Retina (tissue), 1 donor: ENCODE data around the gene GLI3.

Source experiments
- DNase-seq: peaks from one replicate; pipeline ENCODE4 v3.0.0-alpha.2; 2016

The GLI3 gene

DNA sequence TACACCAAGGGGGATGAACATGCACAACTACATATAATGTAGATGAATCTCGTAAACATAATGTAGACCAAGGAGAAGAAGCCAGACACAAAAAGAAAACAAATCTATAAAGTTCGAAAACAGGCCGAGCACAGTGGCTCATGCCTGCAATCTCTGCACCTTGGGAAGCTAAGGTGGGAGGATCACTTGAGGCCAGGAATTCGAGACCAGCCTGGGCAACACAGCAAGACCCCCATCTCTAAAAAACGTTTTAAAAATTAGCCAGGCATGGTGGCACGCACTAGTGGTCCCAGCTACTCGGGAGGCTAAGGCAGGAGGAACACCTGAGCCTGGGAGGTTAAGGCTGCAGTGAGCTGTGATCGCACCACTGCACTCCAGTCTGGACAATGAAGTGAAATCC, 68.5 kb downstream of the GLI3 start:
- no peak for DNase-seq

DNA sequence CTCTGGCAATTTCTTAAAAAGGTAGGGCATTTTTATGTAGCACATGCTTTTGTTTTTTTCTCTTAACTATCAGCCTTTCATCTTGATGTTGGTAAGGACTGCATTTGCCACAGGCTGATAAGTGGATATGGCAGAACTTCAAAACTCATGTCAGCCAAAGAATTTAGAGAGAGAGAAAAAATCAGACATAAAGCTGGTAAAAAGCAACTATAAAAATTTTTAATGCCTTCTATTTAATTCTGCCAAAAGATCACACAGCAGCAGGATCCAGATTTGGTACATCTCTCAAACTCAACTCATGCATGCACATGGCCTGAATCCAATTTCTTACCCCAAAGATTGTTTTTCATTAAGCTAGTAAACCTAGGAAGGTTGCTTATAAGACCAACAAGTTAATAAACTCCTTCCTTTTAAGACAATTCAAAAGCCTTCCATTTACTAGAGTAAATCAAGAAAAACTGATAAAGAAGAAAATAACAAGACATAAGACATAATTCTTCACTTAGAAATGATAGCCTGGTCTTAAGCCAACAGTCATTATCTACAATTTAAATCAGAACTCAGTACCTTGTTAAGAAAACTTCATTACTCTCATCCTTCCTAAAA, 69.3 kb downstream of the GLI3 start:
- DNase-seq, result no peak

DNA sequence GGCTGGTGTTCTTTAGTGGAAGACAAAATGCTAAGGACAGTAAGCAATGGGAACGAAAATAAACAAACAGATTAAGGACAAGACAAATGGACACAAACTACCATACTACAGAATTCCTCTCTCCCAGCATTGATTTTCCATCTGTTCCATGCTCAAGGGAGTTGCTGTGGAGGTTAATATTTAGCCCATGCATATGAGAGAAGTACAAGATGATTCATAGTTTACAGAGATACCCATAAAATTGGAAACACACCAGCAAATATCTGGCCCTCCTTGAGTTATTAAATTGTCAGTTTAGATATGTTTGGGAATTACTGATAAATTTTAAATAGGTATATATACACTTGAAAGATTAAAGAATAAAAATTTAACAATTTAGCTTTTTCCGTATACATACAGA, 69.8 kb downstream of the GLI3 start:
- no peak for DNase-seq

DNA sequence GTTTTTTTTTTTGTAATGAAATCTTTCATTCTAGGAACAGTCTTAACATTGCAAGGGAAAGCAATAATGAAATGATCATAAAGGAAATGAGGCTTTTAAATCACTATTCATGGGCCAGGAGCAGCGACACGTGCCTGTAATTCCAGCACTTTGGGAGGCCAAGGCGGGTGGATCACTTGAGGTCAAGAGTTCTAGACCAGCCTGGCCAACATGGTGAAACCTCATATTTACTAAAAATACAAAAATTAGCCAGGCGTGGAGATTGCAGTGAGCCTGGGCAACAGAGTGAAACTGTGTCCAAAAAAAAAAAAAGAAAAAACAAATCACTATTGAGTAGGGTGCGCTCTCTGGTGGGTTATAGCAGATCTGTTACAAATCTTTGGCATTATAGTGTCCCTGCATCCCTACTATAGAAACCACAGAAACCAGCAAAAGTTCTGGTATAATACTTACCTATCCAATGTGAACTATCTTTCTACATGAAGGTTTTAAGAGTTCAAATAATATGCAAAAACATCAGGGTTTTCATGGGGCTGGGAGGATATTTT, 72.1 kb downstream of the GLI3 start:
- no peak for DNase-seq

DNA sequence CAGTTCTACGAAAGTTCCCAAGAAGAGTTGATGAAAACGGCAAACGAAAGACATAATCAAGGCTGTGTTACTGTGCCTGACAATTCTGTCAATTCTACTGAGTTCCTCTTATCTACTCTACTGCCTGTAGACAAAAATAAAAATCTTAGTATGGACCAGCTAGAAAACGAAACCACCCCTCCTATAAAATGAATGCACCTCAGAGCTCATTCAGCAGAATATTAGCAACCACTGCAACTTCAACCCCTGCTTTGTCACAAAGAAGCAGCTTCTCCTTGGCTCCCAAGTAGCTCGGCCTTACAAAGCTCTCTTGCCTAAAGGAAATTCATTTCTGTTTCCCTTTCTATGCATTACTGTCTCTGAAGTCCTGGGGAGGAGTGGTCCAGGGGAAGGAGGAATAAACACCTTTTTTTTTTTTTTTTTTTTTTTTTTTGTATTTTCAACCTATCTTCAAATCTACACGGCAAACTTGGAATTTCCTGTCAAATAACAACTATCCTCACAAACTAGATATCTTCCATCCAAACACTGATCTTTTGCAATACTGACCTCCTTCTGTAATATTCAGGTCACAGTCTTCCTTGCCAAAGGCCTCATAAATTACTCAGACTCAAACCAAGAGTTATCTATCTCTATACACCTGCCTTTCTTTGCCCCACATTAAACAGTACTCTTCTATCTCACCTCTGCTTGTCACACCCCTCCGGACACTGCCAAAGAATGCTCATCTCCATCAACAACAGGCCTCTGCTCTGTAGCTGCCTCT, 74.3 kb downstream of the GLI3 start:
- no peak for DNase-seq

DNA sequence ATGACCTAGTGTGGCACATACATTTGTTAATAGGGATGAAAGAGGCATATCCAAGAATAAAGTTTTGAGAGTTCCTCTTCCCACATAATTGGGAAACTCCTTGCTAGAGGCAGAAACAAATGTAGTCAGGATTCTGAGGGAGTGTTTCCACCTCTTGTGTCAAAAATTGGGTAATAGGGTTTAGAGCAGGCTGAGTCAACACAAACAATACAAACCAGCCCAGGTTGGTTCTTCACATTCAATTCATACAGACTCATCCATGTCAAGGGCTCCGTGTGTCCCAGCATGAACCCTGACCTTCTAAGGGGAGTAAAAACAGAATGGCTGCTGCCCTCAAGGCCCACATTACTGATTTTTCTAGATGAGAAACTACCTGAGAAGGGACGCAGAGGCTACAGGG, 75.3 kb downstream of the GLI3 start:
- DNase-seq, result no peak

DNA sequence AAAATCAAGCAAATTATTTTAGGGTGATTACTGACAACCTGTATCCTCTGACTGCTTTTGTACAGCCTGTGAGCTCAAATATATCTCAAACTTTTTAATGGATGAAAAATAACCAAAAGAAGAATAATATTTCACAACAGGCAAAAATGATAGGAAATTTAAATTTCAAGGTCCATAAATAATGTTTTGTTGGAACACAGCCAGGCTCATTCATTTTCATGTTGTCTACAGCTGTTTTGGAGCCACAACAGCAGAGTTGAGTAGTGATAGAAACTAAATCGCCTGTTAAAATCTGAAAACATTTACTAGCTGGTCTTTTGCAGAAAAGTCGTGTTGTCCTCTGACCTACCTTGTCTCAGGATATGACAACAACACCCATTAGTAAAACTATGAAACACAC, 75.9 kb downstream of the GLI3 start:
- DNase-seq, result no peak

DNA sequence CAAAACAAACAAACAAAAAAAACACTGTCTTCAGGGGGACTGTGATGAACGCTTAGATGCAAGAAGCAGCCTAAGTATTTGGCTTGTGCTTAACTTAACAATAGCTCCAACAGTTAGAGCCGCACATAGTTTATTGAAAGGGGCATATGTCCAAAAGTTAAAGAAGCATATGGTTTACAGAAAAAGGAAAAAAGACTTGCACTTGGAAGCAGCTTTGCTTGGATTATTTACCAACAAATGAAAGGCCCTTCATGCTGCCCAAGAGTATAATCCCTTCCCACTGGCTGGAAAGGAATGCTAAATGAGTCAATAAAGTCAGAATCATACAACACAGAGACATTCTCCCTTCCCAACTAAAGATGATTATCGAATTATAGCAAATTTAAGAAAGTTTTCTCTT, 77.9 kb downstream of the GLI3 start:
- DNase-seq, result no peak

DNA sequence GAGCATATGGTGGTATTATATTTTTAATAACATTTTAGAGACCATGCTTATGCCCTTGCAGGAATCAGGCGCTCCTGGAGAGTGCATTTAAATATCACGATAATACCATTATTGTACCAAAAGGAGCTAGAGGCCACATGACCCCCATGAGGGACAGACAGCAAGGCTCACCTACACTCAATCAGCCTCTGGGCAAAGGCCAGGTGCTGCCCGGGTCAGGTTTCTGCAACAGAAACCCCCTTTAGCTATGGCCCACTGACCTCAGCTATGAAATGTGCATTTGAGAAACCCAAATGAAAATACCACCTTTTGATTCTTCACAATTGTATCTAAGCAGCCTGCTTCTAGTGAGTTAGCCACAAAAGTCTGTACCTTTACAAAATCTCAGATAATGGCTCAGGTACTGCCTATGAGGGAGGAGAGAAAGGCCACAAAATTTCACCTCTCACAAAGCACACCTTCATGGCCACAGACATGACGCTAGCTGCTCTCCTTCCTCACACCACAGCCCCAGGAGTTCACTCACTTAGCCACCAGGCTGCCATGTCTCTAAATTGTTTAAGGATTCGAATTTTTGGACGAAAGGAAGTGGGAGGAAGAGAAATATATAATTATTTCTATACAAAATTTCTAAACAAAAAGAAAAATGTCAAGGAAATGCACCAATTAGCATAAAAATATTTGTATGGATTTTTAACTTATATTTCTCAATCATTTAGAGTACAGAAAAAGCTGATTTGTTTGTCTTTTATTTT, 79.9 kb downstream of the GLI3 start:
- no peak for DNase-seq

DNA sequence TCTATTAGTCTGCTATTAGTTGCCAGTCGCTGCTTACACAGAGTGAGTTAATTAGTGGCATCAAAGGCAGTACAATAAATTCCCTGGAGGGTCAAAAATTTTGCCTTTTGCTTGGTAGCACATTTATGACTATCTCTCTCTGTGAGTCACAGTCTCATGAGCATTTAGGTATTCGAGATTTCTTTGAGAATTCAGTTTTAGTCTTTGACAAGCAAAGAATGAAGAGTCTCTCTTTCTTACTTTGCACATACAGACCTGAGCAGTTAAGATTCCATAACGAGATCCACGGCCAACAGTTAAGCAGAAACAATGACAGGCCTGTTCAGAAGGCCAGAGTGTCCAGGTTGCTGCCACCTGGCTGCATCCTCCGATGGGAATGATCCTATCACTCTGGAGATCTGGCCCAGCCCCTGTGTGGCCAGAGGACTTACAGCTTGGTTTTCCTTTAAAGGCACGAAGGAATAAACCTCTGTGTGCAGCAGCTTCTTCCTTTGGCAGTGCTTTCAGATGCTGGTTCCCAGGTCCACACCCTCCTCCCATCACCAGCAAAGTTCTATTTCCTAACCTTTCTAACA, 80.6 kb downstream of the GLI3 start:
- no peak for DNase-seq

DNA sequence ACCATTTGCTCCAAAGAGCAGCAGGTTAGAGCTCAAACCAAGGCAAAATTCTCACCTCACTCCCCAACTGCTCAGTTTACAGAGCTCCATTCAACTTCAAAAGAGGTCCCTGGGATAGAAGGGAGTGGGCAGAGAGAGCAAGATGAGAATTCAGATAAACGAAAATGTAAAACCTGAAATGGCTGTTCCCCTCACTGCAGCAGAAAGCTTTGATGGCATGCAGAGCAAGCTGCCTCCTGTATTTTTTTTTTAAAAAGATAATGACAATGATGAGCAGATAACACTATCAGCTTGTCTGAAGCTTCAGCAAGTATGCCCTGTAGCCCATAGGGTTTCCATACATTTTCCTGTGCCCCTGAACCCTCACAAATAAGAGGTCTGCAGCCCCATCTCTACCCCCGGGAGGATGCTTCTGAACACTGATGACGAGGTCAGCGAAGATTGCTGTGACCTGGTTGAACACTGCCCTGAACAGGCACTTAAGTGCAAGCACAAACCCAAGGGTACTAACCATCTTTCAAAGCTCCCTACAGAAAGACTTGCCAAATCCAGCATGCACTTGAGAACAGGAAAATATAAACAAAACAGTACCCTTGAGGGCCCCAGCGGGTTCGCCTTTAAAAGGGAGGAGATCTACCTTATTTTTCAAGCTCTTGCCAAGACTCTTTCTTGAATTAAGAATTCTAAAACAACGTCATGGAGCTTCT, 81.3 kb downstream of the GLI3 start:
- DNase-seq, result peak; percentile 67

DNA sequence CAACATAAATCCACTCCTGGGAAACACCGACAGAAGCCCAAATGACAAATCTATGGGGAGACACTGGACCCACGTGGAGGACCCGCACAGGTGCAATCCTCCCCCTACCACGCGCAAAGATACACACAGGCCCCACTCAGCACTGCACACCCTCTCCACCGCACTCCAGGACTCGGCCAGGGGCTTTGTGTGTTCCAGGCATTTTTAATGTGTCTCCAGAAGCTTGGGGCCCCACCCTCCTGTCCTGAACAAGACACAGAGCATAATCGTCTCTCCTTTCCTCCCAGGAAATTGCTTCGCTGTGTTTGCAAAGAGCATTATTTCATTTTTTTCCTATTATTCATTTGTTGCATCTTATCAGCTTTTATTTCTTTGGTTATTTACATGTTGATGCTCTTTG, 82.8 kb downstream of the GLI3 start:
- no peak for DNase-seq

DNA sequence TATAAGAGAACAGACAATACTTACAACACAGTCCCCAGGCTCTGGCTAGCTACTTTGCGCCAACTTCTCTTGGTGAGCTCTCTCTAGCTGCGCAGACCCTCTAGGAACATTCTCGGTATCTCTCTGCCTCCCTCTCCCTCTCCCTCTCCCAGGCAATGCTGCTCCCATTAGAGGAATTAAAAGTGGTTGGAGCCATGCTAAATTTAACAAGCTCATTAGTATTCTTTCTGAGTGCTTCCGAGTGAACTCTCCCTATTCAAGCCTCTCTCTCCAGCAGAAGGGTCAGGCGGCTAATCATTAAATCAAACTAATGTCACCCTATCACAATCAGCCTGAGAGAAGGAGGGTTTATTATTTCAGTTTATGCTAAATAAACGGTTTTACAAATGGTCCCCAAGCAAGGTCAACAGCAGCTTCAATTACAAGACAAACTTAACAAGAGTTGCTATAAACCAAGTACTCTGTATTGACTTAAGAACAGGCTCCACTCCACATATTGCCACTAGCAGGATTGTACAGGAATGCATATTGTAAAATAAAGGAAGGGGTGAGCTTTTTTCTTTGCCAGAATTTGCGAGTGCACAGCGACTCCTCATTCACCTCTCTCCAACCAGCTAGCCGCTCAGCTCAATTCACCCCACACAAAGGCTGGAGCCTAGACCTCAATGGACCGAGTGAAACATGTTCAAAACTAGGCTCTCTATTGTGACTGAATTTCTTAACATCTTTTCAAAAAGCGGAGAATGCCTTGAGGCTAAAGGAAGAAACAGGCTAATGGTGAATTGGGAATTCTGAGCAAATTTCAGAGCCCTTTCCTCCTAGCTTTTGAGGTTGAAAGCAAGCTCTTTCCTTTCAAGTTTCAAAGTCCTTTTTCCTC, 84.4 kb downstream of the GLI3 start:
- DNase-seq, result peak; percentile 83

DNA sequence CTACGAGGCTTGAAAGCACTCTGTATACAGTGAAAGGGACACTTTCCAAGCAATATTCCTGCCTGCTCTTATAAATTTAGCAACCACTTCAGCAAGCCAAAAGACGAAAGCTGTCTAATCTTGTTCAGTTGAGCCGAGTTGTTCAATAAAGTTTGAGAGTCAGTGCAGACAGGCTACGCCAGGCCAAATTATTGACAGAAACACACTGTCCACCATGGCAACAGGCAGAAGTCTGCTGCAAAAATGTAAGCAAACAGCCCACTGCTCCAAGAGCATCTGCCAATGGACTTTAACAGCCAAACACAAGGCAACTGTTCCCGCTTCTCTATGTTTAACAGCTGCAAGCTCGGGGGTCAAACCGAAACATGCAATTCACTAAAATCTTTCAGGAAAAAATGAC, 85.7 kb downstream of the GLI3 start:
- peak; percentile 64 for DNase-seq

DNA sequence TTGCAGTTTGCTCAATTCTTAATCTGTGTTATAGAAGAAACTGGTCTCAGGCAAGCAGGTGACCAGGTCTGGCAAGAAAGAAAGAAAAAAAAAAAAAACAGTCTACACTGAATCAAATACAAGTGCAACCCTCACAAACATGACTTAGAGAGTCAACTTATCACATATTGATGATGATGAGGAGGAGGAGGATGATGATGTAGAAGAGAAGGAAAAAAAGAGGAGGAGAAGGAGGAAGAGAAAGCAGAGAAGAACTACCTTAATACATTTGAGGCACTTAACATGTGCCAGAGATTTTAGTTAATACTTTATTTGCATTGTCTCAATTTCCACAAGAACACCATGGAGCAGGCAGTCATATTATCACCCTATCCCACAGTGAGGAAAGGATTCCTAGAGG, 91.5 kb downstream of the GLI3 start:
- no peak for DNase-seq

DNA sequence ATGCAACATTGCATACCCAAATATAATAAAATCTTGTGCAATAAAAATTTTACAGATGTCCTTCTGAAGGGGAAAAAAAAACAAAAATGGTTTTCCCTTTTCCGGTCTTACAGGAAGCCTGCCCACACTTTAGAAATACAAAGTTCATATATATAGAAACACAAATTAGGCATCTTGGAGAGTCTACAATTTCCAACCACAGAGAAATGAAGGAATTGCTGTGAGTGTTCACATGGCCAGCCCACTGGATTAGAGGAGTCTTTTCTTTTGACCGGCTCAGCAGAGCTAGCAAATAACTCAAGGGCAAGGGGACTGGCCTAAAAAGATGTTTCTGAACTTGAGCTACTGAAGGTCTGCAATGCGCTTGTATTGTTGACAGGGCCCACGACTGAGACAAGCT, 92.4 kb downstream of the GLI3 start:
- DNase-seq, result no peak

DNA sequence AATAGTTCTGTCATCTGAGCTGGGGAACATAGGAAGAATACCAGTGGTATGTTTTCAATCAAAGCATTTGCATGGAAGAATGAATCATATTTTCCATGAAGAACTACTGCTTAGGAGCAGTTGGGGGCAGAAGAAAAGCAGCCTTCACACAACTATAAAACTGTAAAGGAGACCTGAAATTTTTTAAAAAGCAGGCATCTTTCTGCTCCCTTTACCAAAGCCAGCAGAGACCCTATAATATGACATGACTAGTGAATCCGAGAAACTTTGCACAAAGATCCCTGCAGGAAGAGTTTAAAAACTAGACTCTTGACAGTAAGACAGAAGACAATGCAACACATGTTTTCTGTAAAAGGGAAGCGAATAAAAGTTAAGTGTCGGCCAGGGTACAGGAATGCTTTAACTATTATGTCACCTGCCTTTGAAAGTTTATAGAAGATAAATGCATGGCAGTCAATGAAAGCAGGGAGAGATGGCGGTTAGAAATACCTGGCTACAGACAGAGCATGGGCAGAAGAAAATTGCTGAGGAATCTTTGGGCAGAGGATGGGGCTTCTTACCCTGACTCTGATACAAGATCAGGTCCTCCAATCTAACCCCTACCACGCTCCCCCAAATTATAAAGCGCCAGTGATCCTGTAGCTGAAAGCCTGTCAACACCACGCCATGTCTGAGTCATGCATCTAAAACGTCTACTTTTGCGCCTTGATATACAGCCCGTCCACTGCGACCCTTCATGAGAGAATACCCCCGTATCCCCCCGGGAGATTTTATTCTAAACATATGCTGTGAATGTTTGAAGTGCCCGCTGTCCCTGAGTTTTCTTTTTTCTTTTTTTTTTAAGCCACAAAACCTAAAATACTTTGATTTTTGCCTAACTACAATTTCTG, 93.1 kb downstream of the GLI3 start:
- DNase-seq, result no peak

DNA sequence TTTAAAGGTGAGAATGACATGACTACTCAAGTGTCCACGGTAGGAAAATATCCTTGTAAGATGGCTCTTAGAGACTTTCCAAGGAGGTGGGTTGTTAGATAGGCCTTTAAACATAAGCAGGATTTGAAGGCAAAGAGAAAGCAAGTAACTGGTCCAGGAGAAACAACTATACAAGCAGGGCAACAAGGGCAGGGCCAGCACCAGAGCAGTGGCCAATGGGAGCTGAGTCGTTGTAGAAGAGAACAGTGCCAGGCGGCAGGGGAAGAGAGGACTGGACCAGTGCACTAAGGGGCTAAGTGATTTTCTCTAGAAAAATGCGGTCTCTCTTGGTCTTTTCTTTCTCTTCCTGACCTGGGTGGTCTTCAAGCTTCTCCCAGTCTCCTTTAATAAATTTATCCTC, 94.9 kb downstream of the GLI3 start:
- DNase-seq, result no peak

DNA sequence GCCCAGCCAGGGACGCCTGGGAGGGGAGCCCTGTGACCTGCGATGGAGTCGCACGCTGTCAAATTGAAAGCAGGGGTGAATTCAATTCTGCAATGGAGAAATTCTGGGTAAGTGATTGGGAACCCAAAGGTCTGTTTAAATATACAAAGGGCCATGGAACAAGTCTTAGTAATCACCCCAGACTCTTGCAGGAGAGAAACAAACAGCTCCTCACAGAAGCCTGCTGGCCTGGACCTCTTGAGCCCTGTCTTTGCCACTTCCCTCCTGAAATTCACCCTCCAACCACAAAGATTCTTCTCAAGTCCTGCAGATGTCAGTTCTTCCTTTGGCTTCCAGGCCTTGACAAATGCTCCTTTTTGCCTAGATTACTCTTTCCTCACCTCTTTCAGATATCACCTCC, 97.3 kb downstream of the GLI3 start:
- no peak for DNase-seq

DNA sequence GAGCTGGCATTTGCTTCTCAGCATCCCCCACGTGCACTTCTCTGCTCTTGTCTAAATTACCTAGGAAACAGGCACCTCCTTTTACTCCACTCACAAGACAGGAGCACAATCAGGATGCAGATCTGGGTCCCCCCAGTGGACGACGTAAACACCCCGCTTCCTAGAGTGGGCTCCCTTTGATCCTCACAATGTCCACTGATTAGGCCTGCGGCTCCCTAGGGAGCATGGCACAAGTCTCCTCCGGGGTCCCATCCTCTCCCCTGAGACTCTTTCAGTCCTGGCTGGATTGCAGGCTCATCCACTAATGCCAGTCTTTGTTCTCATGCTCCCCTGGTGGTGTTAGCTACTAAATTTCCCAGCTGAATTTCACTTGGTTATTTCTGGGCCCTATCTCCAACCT, 98.3 kb downstream of the GLI3 start:
- DNase-seq, result peak; percentile 59

DNA sequence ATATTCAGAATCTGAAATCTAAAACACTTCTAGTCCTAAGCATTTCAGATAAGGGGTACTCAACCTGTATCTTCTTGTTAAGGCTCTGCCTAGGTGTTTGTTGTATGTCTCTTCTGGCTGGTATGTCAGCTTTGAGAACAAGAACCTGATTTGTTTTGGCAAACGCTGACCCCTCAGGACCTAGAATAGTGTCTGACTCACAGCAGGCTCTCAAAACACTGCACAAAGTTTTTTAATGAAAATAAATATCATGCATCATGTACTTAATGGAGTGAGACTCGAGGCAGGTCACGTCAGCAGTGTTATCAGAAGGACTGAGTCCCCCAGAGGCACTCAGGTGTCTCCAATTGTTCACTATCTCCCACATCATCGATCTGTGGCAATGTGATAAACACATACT, 99.1 kb downstream of the GLI3 start:
- DNase-seq, result no peak
